ENCODE measurements around the gene IL17RD.

DNA sequence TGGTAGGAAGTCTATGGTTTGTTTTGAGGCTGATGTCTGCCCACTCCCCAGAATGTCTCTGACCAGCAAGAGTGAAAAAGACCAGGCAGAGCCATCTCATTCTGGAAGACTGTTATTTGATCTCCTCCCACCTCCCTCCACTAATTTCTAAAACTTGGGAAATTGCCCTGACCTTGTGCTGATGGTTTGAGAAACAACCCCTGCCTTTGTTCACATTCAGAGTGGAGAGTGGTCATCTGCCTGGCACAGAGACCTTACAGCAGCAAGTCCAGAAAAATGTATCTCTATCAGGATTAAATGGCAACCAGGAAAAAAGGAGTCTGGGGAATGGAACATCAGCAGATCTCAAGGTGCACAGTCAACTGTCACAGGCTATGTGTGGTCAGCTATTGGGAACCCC lies 79.0 kb downstream of the IL17RD start:
- TF ChIP-seq, protein P1, sequence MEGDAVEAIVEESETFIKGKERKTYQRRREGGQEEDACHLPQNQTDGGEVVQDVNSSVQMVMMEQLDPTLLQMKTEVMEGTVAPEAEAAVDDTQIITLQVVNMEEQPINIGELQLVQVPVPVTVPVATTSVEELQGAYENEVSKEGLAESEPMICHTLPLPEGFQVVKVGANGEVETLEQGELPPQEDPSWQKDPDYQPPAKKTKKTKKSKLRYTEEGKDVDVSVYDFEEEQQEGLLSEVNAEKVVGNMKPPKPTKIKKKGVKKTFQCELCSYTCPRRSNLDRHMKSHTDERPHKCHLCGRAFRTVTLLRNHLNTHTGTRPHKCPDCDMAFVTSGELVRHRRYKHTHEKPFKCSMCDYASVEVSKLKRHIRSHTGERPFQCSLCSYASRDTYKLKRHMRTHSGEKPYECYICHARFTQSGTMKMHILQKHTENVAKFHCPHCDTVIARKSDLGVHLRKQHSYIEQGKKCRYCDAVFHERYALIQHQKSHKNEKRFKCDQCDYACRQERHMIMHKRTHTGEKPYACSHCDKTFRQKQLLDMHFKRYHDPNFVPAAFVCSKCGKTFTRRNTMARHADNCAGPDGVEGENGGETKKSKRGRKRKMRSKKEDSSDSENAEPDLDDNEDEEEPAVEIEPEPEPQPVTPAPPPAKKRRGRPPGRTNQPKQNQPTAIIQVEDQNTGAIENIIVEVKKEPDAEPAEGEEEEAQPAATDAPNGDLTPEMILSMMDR (IDR thresholded peaks at IDR 0.05) = no peak
- TF ChIP-seq EP300 (IDR thresholded peaks at IDR 0.05) = no peak
- TF ChIP-seq POLR2A (IDR thresholded peaks at IDR 0.05) = no peak
